WTC11 (cell line): ENCODE results near the gene TSKU.

Experiments used
- FOXK1 ChIP-seq: sonication (generic); formaldehyde crosslinking; IDR thresholded peaks from 2 replicates; pipeline ENCODE4 v1.8.0; 2022; ENCODE audit warnings: mild to moderate bottlenecking, moderate library complexity, missing genetic modification reagents
- NR1H2 ChIP-seq: sonication (generic); formaldehyde crosslinking; IDR thresholded peaks from 2 replicates; pipeline ENCODE4 v1.9.0; 2021; ENCODE audit warnings: mild to moderate bottlenecking, moderate library complexity, missing genetic modification reagents
- TF ChIP-seq, protein P1 (sequence below): fragments of 200-600 bp; IDR thresholded peaks from 2 replicates; pipeline ENCODE4 v1.8.0; 2022; ENCODE audit warnings: antibody characterized with exemption
- TF ChIP-seq, protein P2 (sequence below): sonication (generic); formaldehyde crosslinking; IDR thresholded peaks from 2 replicates; pipeline ENCODE4 v1.8.1; 2023; ENCODE audit warnings: mild to moderate bottlenecking, missing genetic modification reagents
- TF ChIP-seq, protein P3 (sequence below): sonication (generic); formaldehyde crosslinking; IDR thresholded peaks from 2 replicates; pipeline ENCODE4 v1.8.0; 2022; ENCODE audit warnings: mild to moderate bottlenecking, missing genetic modification reagents
- TF ChIP-seq, protein P4 (sequence below): sonication (generic); formaldehyde crosslinking; conservative IDR thresholded peaks from 2 replicates; pipeline ENCODE4 v1.8.1; 2022; ENCODE audit warnings: mild to moderate bottlenecking, missing genetic modification reagents

DNA sequence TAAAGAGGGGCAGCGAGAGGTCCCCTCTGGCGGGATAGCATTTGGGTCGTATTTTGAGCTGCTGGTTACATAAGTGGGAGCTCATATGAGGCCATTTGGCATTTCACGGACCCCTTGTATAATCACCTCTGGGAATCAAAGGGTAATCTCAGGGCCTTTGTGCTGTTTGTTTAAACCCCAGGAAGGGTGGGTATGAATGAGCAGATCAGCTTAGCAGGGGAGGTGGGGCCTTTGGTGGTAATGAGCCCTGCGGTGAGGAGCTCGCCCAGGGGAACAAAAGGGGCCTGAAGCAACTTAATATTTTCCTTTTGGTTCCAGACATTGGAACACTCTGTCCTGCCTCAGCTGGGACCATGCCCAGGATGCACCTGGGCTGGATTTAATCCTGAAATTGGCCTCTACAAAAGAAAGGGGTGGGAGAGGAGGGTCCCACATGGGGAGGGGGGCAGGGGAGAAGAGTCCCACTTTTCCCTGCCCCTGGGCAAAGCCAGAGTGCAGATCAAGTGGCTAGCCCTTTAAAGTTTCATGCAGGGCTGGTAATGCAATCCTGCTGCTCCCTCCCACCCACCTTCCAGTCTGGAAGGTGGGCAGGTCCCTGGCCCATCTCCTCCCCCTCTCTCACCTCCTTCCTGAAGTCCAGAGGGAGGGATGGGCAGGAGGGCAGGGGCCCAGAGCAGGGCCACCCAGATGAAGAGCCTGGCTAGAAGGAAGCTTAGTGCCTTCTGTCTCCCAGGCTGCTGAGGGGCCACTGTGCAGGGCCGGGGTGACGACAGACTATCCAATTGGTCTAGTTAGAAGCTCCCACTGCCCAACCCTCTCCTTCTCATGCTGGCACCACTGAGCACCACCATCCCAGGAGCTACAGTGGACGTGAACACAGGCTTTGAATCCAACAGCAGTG is 10.5 kb downstream of the TSKU start:
- TF ChIP-seq, protein P1, sequence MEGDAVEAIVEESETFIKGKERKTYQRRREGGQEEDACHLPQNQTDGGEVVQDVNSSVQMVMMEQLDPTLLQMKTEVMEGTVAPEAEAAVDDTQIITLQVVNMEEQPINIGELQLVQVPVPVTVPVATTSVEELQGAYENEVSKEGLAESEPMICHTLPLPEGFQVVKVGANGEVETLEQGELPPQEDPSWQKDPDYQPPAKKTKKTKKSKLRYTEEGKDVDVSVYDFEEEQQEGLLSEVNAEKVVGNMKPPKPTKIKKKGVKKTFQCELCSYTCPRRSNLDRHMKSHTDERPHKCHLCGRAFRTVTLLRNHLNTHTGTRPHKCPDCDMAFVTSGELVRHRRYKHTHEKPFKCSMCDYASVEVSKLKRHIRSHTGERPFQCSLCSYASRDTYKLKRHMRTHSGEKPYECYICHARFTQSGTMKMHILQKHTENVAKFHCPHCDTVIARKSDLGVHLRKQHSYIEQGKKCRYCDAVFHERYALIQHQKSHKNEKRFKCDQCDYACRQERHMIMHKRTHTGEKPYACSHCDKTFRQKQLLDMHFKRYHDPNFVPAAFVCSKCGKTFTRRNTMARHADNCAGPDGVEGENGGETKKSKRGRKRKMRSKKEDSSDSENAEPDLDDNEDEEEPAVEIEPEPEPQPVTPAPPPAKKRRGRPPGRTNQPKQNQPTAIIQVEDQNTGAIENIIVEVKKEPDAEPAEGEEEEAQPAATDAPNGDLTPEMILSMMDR, result no peak
- TF ChIP-seq FOXK1 (CRISPR knock-in tag) (no peak), NR1H2 (no peak)
- TF ChIP-seq, protein P2, sequence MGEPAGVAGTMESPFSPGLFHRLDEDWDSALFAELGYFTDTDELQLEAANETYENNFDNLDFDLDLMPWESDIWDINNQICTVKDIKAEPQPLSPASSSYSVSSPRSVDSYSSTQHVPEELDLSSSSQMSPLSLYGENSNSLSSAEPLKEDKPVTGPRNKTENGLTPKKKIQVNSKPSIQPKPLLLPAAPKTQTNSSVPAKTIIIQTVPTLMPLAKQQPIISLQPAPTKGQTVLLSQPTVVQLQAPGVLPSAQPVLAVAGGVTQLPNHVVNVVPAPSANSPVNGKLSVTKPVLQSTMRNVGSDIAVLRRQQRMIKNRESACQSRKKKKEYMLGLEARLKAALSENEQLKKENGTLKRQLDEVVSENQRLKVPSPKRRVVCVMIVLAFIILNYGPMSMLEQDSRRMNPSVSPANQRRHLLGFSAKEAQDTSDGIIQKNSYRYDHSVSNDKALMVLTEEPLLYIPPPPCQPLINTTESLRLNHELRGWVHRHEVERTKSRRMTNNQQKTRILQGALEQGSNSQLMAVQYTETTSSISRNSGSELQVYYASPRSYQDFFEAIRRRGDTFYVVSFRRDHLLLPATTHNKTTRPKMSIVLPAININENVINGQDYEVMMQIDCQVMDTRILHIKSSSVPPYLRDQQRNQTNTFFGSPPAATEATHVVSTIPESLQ (CRISPR knock-in tag), result no peak
- TF ChIP-seq, protein P3, sequence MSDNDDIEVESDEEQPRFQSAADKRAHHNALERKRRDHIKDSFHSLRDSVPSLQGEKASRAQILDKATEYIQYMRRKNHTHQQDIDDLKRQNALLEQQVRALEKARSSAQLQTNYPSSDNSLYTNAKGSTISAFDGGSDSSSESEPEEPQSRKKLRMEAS (CRISPR knock-in tag), result no peak
- TF ChIP-seq, protein P4, sequence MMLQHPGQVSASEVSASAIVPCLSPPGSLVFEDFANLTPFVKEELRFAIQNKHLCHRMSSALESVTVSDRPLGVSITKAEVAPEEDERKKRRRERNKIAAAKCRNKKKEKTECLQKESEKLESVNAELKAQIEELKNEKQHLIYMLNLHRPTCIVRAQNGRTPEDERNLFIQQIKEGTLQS (CRISPR knock-in tag), result no peak
